ACC112 (cell line): ENCODE measurements around the gene C6orf15.

Experiments
- H2AFZ ChIP-seq: fragments of 200-600 bp; sonication (generic); one replicate; pipeline ENCODE4 v1.6.0; 2017; ENCODE audit warnings: antibody characterized with exemption, low read length; ENCODE audit not compliant: unreplicated experiment
- H3K27ac ChIP-seq: fragments of 200-600 bp; sonication (generic); 2 replicates; pipeline ENCODE4 v1.5.1; 2014; ENCODE audit warnings: low read depth, mild to moderate bottlenecking, antibody characterized with exemption, low read length, moderate library complexity
- H3K27me3 ChIP-seq: fragments of 200-600 bp; sonication (generic); 2 replicates; pipeline ENCODE4 v1.6.1; 2014; ENCODE audit warnings: mild to moderate bottlenecking, antibody characterized with exemption, low read length, moderate library complexity, mixed read lengths; ENCODE audit not compliant: insufficient read depth
- H3K36me3 ChIP-seq: fragments of 200-600 bp; sonication (generic); 2 replicates; pipeline ENCODE4 v1.6.1; 2016; ENCODE audit warnings: mild to moderate bottlenecking, antibody characterized with exemption, low read length, moderate library complexity, mixed read lengths; ENCODE audit not compliant: insufficient read depth
- H3K4me1 ChIP-seq: fragments of 200-600 bp; sonication (generic); one replicate; pipeline ENCODE4 v1.6.1; 2016; ENCODE audit warnings: low read length, mixed read lengths; ENCODE audit not compliant: insufficient read depth, unreplicated experiment, control insufficient read depth
- H3K4me3 ChIP-seq: fragments of 200-600 bp; sonication (generic); 2 replicates; pipeline ENCODE4 v1.5.1; 2014; ENCODE audit warnings: mild to moderate bottlenecking, low read depth, low read length
- H3K79me2 ChIP-seq: fragments of 200-600 bp; sonication (generic); one replicate; pipeline ENCODE4 v1.6.0; 2016; ENCODE audit warnings: low read length; ENCODE audit not compliant: control insufficient read depth, unreplicated experiment, insufficient read depth

Gene C6orf15

DNA sequence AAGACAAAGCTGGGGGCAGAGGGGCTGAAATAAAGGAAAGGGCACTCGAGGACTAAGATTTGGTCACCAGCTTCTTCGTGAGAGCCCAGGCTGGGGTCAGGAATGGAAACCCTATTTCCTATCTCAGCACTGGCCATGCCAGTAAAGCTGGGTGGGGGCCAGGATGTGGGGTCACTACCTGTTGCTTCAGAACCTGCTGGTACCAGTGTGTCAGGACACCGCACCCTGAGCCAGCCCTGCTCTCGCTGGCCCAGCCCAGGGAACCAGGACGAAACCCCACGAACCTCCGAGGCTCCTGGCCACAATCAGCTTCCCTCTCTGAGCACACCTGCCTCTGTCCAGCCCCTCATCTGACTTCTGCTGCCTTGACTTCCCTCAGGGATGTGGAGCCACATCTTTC is 5.8 kb upstream of the C6orf15 start:
- Histone ChIP-seq H2AFZ (no peak overlapping the region), H3K36me3 (no peaks in the 10 kb centered on the region), H3K27ac (no peak overlapping the region), H3K79me2 (peaks cover 7% of the 10 kb centered on the region), H3K27me3 (no peaks in the 10 kb centered on the region), H3K4me1 (peaks cover 45% of the 10 kb centered on the region), H3K4me3 (no peak overlapping the region)

DNA sequence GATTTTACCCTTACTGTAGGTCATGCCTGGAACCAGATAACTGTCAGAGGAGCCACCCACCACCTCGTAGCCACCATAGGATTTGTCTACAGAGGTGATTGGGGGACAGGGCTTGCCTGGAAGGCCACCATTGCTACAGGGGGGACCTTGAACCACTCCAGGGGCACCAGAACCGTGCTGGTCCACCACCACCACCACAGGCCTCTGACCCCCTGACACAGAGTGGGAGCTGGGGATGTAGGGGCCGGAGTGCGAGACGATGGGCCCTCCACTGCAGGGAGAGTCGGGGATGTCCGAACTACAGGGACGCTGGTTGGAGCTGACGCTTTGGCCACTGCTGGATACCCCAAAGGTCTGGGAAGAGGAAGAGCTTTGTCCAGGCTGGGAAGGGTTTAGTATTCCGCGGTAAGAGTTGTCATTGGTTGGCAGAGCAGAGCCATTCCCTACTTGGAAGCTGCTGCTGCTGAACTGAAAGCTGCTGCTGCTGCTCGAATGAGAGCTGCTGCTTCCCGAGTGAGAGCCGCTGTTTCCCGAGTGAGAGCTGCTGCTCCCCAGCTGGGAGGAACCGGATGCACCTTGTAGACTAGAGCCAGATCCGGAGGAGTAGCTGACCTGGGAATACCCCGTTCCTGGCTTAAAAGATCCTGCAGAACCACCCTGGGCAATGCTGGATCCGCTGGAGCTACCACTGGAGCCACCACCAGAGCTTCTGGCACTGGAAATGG is 4.4 kb upstream of the C6orf15 start:
- H3K27me3 ChIP-seq = no peaks in the 10 kb centered on the region
- H3K4me1 ChIP-seq = peaks cover 34% of the 10 kb centered on the region
- H3K27ac ChIP-seq = no peak overlapping the region
- peak overlapping the region; percentile 60 for H3K4me3 ChIP-seq
- no peaks in the 10 kb centered on the region for H3K36me3 ChIP-seq
- H3K79me2 ChIP-seq = peaks cover 7% of the 10 kb centered on the region
- no peak overlapping the region for H2AFZ ChIP-seq

DNA sequence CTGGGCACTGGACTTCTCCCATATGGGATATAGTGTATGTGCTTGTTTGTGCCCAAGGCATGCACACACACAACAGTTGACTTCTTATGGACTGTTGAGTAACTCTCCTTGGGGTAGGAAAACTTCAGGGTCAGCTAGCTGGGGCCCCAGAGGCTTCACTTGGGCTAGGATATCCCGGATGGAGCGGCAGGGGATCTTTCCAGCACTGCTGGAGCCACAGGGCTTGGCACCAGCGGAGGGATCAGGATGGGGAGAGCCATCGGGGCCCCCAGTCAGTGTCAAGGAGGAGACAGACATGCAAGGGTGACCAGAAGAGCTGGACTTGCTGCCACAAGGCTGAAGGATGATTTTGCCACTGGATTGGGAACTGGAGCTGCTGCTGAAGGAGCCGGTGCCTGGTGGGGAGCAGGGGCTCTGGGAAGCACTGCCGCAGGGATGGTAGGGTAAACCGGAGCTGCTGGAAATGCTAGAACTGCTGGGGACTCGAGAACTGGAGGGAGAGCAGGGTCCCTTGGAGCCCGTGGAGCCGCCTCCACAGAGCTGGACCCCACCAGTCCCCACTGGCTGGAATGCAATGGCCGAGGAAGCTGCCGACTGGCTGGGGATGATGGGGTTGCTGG is 3.7 kb upstream of the C6orf15 start:
- Histone ChIP-seq H3K4me3 (peak overlapping the region; percentile 73; the same call in 1 of the 2 replicates), H3K27ac (no peak overlapping the region), H2AFZ (no peak overlapping the region), H3K27me3 (no peaks in the 10 kb centered on the region; the same call in 1 of the 2 replicates), H3K4me1 (peaks cover 34% of the 10 kb centered on the region), H3K79me2 (peaks cover 7% of the 10 kb centered on the region), H3K36me3 (no peaks in the 10 kb centered on the region)

DNA sequence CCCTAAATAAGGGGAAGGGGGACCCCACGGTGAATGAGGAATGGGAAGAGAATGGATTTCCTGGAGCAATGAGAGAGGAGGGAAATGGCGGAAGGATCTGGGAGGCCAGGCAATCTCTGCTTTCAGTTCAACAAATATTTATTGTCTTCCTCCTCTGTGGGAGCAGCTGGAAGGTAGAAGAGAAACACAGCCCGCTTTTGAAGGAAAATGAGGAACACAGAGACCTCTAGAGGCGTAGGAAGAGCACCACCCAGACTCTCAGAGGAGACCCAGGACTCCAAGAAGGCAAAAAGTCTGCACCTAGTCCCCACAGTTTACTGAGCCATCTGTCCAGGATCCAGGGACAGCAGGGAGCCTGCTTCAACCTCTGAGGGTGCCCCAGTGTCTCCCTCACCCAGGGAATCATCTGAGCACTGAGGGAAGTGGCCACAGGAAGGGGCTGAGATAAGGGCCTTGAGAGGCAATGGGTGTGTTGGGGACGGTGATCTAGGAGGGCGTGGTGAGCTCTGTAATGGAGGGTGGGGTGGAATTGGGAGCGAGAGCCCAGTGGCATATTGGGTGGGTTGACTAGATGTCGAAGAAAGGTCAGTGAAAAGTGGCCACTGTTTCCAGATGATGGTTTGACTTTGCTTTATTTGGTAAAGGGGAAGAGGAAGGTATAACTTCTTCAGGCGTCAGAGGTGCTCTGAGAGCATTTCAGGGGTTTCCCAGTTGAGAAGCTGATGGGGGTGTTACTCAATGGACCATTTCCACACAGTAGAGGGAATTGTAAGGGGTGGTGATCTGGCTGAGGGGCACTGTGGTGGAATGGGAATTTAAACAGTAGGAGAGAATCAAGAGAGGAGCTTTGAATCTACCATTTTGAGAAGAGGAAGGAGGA is 2.8 kb upstream of the C6orf15 start:
- Histone ChIP-seq H3K27me3 (peaks cover 8% of the 10 kb centered on the region), H3K79me2 (peaks cover 7% of the 10 kb centered on the region), H3K4me1 (peaks cover 34% of the 10 kb centered on the region), H3K27ac (peak overlapping the region; percentile 76), H3K4me3 (peak overlapping the region; percentile 73), H3K36me3 (no peaks in the 10 kb centered on the region), H2AFZ (no peak overlapping the region)

DNA sequence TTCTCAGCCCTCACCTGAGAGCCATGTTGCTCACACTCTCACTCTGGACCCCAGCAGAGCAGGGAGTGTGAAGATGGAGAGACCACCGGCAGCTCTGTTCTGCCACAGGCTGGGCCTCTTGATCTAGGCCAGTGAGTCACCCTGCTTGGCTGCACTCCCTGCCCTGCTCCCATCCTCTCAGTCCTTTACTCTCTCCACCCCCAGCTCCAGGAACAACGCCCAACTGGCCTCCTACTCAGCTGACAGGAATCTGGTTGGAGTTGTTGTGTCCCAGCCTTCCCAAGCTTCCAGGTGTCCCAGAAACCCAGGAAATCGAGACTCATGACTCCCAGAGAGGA is 2.1 kb upstream of the C6orf15 start, which contains the start of gene PSORS1C1:
Gene PSORS1C1, plus strand, starts transcription at position 260 of the 338 bp plus-strand sequence. CDS start 14,833 bp downstream, outside the sequence.
- H2AFZ ChIP-seq = no peak within 1 kb of the TSS
- no peaks in the 10 kb centered on the region for H3K36me3 ChIP-seq
- H3K27ac ChIP-seq = peak within 1 kb of the TSS; percentile 76
- peaks cover 14% of the 10 kb centered on the region for H3K27me3 ChIP-seq
- peaks cover 7% of the 10 kb centered on the region for H3K79me2 ChIP-seq
- peaks cover 34% of the 10 kb centered on the region for H3K4me1 ChIP-seq
- H3K4me3 ChIP-seq = peak within 1 kb of the TSS; percentile 73

DNA sequence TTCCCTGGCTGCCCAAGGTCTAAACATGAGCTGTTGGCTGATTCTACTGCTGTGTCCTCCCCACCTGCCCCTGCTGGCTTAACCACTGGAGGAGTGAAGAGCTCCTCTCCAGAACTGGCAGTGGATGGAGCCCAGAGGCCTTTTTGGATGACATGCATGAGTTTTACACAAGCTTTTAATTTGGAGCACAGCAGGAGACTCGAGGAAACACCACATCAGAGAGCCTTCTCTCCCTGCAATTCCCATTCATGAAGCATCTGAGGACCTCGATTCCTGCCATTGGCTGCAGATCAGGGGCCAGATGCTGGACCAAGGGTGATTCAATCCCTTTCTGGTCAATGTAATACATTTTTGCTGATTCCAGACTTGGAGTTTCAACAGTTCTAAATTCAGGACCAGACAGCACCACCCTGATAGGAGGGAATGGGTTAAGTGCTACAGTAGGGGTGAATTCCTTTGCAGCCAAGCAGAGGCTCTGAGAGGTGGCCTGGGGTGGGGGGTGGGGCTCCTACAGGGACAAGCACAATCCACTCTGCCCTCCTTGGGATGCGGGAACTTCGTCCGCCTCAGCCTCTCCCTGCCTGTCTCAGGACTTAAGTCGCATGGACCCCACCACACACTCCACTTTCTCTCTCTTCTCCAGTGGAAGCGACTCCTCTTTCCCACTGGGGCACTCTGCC is 1.6 kb upstream of the C6orf15 start:
- H3K27ac ChIP-seq = peak overlapping the region; percentile 76

DNA sequence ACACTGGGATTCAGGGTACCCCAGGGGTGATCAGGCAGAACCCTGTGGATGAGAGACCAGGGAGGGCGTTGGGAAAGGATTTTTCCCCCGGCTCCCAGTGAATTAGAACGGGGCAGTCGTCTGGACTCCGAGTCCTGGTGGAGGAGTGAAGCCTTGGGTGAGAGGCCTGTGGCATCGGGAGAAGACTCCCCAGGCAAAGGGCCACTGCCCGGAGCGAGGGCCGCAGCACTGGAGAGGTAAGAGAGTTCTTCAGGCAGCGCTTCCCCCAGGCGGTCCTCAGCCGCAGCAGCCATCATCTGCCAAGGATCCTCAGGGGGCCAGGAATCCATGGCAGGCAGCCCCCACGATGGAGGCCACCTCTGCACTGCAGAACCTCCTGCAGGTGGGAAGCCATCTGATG is 663 bp downstream of the C6orf15 start:
- Histone ChIP-seq H3K4me3 (no peak overlapping the region), H3K4me1 (peaks cover 25% of the 10 kb centered on the region), H3K36me3 (no peaks in the 10 kb centered on the region), H3K79me2 (peaks cover 7% of the 10 kb centered on the region), H3K27me3 (peaks cover 14% of the 10 kb centered on the region), H2AFZ (no peak overlapping the region), H3K27ac (no peak overlapping the region)

More for the DNA sequence above, 1.6 kb upstream of the C6orf15 start:
- Histone ChIP-seq H3K4me3 (peak overlapping the region; percentile 73; the same call in 1 of the 2 replicates), H2AFZ (no peak overlapping the region), H3K27me3 (peaks cover 14% of the 10 kb centered on the region), H3K4me1 (peaks cover 34% of the 10 kb centered on the region), H3K36me3 (no peaks in the 10 kb centered on the region), H3K79me2 (peaks cover 7% of the 10 kb centered on the region)

DNA sequence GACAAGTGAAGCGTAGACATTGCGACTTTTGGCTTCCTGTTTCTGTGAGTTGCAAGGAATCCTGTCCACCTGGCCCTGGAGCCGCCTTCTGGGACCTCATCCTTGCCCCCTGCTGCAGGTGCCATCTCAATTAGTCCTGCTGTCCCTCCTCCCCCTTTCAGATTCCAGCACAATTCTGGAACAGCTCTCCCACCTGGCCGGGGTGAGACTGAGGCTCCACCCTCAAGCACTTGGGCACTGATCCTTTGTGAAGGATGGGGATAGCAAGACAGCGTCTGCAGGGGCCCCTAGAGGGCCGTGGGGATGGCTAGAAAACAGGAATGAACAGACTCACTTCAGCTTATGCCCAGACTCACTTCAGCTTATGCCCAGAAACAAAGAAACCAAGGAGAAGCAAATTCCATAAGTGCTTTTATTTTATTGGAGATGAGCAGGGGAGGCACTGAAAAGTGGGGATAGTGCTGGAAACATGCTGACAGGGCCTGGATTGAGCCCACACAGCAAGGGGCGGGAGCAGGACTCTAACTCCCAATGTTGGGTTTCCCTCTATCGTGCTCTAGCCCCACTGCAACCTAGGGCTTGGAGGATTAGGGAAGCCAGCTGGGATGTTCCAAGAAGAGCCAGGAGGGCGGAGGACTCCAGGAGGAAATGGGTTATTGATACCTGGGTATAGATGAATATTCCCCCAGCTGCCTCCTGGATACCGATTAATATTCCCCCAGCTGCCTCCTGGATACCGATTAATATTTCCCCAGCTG is 1.4 kb downstream of the C6orf15 start:
- H3K36me3 ChIP-seq = no peaks in the 10 kb centered on the region
- H3K4me1 ChIP-seq = peaks cover 18% of the 10 kb centered on the region
- no peak overlapping the region for H3K4me3 ChIP-seq
- H3K79me2 ChIP-seq = peaks cover 5% of the 10 kb centered on the region
- peaks cover 14% of the 10 kb centered on the region for H3K27me3 ChIP-seq
- H3K27ac ChIP-seq = no peak overlapping the region
- no peak overlapping the region for H2AFZ ChIP-seq

DNA sequence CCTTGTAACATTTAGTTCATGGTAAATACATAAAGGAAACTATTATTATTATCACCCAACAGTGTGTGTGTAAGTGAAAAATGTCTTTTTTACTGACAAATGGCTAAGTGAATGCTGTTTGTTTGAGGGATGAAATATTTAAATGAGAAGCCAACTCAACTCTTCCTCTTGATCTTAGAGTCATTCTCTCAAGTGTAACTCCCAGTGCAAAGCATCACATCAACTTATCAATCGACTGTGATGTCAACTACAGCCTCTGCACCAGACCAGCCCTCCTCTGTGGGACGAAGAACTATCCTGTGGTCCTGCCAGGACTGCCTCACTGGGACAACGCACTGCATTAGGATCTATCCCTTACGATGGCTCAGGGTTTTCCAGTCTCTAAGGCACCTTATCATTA is 5.3 kb downstream of the C6orf15 start:
- no peak overlapping the region for H3K27ac ChIP-seq
- H3K36me3 ChIP-seq = no peaks in the 10 kb centered on the region
- no peak overlapping the region for H2AFZ ChIP-seq
- peaks cover 14% of the 10 kb centered on the region for H3K27me3 ChIP-seq
- no peaks in the 10 kb centered on the region for H3K79me2 ChIP-seq
- H3K4me1 ChIP-seq = no peaks in the 10 kb centered on the region
- H3K4me3 ChIP-seq = no peak overlapping the region
